CD4-positive, alpha-beta T cell treated with Interleukin-6 for 4 hours (primary cell): ENCODE results near the gene CKAP5.
"Not testable (repeated sequence)": the region's sequence is repeated elsewhere in the genome, so short reads cannot be mapped to it uniquely, and the experiment has no call there.

Experiments
- DNase-seq: peaks from one replicate; pipeline ENCODE4 v3.0.0-alpha.2; 2020; ENCODE audit warnings: mixed read lengths

Gene CKAP5

DNA sequence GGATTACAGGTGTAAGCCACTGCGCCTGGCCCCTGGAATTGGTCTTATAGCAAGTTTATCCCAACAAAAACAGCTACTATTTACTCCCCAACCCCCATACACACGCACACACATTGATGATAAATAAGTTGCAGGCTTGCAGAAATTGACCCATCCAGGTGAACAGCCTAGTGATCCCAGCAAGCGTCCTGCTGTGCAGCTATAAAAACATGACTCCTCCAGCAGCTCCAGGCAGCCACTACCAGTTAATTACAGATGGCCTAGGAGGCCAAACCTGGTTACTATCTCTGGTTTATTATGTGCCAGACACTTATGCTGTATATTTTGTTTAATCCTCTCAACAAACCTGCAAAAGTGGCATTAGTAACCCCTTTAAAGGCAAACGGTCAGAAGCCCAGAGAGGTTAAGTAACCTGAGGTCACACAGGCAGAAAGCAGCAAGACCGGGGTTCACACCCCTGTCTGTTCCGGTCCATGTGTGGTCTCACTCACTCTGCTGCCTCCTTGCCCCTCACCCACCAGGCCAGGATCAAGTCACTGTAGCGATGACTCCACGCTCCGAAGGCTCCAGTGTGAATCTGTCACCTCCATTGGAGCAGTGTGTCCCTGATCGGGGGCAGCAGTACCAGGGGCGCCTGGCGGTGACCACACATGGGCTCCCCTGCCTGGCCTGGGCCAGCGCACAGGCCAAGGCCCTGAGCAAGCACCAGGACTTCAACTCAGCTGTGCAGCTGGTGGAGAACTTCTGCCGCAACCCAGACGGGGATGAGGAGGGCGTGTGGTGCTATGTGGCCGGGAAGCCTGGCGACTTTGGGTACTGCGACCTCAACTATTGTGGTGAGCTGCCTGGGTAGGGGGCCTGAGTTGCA lies 120.5 kb downstream of the CKAP5 start:
- no peak for DNase-seq

DNA sequence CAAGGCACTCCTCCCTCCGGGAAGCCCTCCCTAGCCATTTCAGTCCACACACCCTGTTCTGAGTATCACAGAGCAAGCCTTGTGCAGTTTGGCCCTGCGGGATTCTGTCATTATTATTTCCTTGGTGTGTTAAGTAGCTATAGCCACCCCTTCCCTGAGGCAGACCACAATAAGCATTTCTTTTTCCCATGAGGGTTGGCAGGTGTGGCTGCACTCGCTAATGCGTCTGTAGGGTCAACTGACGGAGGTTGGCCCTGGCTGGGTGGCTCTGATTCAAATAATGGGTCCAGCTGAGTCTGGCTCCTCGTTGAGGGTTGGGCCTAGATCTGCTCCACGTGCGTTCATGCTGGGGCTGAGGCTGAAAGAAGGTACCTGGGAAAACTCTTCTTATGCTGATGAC lies 122.0 kb downstream of the CKAP5 start:
- no peak for DNase-seq

DNA sequence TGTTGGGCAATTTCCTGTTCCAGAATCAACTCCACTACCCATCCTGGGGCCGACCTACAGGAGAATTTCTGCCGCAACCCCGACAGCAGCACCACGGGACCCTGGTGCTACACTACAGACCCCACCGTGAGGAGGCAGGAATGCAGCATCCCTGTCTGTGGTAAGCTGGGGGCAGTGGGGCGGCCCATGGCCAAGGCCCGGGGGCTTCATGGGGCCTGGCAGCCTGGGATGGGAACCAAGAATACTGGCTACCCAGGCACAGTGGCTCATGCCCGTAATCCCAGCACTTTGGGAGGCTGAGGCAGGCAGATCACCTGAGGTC lies 122.8 kb downstream of the CKAP5 start:
- no peak for DNase-seq

DNA sequence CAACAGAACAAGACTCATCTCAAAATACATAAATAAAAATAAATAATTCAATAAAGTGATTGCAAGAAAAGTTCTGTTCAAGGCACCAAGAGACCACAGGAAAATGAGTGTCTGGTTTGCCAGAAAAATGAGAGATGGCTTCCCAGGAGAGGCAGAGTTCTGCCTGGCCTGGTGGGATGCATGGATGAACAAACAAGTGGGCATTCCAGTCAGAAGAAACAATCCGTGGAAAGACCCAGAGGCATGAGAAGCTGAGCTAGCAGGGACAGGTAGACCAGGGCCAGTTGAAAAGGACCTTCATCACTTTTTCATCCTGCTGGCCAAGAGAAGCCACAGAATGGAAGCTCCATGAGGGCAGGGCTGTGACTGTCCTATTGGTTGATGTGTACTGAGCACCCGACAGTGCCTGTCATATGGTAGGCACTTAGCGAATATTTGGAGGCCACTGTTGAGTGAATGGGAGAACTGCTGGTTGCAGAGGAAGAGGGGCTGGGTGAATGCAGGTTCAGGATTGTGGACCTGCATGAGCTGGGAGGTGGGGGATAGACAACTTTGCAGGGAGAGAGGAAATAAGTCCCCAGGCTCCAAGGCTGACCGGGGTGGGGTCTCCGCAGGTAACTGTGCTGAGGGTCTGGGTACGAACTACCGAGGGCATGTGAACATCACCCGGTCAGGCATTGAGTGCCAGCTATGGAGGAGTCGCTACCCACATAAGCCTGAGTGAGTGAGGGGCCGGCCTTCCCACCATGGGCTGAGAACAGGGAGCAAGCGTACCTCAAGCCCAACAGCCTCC lies 123.3 kb downstream of the CKAP5 start:
- DNase-seq: no peak

DNA sequence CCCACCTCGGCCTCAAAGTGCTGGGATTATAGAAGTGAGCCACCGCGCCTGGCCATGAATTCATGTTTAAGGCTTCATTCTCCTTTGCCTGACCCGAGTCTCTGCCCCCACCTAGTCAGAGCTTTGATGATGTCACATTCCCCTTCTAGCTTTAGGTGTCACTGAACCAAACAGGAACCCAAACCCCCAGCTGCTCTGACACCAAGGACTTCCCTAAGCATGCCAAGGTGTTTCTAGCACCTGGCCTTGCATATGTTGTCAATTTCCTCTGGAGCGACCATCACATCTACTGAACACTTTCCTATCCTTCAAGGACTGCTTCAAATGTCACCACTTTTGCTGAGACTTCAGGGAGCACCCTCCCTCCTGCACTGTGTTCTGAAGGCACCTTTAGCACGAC lies 124.8 kb downstream of the CKAP5 start:
- no peak for DNase-seq

DNA sequence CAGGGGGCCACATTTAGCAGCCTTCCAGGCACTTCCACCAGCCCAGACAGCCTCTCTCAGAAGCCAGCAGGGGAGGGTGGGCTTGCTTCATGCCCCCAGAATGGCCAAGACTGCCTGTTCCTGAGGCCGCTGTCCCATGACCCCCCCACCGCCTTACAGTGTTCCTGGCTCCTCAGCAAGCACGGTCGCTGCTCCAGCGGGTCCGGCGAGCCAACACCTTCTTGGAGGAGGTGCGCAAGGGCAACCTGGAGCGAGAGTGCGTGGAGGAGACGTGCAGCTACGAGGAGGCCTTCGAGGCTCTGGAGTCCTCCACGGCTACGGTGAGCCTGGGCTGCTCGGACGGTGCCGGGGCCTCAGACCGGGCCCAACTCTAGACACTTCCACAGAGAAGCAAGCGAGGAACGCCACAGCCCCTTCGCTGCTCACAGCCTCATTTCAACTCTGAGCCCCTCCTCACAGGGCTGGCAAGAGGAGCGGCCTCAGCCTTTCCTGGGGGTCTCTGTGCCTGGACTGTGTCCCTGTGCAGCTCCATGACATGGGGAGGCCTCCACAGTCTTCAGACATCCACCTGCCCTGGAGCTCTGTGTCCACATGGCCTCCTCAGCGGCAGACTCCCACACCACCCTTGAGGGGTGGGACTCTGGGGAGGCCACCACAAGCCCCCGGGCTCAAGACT lies 126.4 kb downstream of the CKAP5 start:
- DNase-seq: no peak

DNA sequence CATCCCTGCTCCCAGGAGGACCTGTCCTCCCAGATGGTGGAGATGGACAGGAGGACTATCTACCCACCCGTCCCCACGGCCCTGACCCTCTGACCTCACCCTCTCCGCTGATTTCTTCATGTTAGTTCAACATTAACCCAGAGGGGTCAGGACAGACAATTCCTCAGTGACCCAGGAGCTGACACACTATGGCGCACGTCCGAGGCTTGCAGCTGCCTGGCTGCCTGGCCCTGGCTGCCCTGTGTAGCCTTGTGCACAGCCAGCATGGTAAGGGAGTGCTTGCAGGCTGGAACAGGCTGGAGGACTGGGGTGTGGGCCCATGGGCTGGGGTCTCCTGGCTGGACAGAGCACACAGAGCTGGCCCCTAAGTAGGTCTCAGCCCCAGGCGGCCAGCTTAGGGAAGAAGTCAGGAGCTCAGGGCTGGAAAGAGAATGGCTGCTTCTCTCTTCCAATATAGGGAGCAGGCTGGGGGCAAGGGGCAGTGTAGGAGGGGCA lies 127.0 kb downstream of the CKAP5 start, which contains the start of gene F2:
Gene F2 (plus strand): TSS at position 166 of the 495 bp plus-strand sequence. CDS start 23 bp downstream, at position 189.
- no peak for DNase-seq

DNA sequence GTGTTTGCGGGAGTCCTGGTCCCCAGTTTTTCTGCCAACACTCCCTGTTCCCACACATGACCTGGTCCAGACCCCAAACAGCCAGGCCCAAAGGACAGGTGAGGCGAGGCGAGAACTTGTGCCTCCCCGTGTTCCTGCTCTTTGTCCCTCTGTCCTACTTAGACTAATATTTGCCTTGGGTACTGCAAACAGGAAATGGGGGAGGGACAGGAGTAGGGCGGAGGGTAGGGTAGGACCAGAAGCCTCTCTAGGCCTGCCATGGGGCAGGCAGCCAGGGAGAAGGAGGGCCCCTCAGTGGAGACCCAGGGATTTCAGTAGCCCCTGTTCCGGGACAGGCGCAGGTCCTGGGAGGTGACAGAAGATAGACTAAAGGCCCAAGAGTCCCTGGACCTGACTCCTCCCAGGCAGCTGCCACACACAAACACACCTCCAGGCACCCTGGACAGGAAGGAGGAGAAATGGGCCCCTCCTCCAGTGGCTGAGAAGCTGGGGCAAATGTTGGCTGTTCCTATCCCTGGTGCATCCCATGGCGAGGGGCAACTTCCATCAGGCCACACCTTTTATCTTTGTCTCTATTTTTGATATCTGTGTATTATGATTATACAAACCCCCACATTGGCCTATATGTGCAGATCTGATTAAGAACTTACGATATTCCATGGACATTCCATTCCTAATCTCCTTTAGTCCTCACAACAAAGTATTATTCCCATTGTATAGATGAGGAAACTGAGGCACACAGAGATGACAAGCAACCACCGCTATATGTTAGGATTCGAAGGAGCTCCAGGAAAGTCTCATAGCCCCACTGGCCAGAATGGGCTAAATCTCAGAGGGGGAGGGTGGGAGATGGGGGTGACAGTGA lies 127.7 kb downstream of the CKAP5 start:
- no peak for DNase-seq

DNA sequence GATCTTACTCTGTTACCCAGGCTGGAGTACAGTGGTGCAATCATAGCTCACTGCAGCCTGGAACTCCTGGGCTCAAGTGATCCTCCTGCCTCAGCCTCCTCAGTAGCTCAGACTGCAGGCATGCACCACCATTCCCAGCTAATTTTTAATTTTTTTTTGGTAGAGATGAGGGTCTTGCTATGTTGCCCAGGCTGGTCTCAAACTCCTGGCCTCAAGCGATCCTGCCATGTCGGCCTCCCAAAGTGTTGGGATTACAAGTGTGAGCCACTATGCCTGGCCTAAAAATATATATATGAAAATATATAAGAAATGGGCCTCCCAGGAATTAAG lies 128.3 kb downstream of the CKAP5 start:
- DNase-seq: not testable (repeated sequence)

DNA sequence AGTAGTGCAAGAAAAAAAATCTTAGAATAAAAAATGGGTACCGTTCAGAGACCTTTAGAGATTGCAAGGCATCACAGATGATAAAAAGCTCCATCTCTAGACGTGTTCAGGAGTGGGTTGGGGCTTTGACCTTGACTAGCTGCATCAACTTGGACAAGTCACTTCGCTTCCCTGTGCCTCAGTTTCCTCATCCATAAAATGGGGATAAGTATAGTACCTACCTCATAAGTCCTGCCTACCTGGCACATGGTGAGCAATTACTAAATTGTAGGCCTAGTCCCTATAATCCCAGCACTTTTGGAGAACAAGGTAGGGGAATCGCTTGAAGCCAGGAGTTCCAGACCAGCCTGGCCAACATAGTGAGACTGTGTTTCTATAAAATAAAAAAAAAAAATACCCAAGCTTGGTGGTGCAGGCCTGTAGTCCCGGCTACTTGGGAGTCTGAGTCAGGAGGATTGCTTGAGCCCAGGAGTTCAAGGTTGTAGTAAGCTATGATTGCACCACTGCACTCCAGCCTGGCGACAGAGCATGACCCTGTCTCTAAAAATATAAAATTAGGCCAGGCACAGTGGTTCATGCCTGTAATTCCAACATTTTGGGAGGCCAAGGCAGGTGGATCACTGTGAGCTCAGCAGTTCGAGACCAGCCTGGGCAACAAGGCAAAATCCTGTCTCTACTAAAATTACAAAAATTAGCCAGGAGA lies 133.1 kb downstream of the CKAP5 start:
- DNase-seq: no peak

DNA sequence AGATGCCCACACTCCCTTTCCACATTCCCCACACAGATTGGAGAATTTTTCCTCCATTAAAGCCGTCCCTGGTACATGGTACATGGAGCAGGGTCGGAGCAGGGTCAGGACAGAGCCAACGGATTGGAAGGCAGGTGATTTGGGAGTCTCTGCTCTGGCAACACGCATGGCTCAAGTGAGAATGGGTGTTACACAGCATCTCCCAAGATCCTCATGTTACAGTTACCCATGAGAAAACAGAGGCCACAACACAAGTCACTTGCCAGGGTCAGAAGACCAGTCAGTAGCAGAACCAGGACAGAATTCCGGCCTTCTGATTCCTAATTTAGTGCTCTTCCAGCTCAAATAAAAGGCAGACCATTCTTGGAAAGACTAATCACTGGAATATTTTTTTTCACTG lies 134.8 kb downstream of the CKAP5 start:
- no peak for DNase-seq

DNA sequence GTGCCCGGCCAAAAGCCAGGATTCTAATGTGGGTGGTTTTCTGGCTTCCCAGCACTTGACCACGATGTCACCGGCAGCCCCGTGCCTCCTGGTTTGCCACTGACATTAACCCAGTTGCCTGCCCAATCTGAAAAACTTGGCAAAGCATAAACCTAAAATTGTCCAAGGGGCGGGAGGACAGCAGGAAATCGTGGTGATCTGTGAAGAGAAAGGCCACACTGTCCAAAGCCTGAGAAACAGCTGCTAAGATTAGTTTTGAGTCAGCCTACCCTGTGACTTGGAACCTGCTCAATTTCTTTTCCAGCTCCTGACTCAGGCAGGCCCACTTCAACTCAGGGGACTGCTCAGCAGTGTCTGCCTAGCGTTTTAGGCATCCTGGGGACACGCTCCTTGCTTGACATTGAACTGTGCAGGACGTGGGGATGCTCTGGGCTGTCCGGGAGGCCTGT lies 135.2 kb downstream of the CKAP5 start:
- no peak for DNase-seq

DNA sequence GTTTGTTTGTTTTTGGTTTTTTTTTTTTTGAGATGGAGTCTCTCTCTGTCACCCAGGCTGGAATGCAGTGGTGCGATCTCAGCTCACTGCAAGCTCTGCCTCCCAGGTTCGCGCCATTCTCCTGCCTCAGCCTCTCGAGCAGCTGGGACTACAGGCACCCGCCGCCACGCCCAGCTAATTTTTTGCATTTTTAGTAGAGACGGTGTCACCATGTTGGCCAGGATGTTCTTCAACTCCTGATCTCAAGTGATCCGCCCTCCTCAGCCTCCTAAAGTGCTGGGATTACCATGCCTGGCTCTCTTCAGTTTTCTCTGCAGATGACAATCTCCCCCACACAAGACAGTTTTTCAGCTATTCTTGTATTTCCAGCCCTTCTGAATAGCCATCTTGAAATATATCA lies 136.7 kb downstream of the CKAP5 start:
- not testable (repeated sequence) for DNase-seq

DNA sequence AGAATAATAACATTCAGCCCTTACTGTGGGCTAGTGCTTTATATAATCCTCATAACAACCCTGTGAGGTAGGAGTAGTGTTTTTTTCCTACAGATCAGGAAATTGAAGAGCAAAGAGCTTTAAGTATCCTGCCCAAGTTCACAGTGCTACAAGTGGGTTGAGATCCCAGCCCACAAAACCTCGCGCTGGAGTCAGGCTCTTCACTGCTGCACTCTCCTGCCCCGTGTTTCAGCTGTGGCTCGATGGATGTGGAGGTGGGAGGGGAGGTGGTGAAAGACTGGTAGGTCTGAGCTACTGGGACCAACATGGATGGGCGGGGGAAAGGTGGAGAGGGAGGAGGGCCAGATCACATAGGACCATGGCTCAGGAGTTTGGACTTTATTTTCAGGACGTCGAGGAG lies 139.2 kb downstream of the CKAP5 start:
- no peak for DNase-seq

DNA sequence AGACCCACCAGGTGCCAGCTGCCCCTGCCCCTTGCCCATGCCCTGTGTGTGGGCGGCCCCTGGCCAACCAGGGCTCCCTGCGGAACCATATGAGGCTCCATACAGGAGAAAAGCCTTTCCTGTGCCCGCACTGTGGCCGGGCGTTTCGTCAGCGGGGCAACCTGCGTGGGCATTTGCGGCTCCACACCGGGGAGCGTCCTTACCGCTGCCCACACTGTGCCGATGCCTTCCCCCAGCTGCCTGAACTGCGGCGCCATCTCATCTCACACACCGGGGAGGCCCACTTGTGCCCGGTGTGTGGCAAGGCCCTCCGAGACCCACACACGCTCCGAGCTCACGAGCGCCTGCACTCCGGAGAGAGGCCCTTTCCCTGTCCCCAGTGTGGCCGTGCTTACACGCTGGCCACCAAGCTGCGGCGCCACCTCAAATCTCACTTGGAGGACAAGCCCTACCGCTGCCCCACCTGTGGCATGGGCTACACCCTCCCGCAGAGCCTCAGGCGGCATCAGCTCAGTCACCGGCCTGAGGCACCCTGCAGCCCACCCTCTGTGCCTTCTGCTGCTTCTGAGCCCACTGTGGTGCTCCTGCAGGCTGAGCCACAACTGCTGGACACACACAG lies 140.9 kb downstream of the CKAP5 start:
- no peak for DNase-seq

DNA sequence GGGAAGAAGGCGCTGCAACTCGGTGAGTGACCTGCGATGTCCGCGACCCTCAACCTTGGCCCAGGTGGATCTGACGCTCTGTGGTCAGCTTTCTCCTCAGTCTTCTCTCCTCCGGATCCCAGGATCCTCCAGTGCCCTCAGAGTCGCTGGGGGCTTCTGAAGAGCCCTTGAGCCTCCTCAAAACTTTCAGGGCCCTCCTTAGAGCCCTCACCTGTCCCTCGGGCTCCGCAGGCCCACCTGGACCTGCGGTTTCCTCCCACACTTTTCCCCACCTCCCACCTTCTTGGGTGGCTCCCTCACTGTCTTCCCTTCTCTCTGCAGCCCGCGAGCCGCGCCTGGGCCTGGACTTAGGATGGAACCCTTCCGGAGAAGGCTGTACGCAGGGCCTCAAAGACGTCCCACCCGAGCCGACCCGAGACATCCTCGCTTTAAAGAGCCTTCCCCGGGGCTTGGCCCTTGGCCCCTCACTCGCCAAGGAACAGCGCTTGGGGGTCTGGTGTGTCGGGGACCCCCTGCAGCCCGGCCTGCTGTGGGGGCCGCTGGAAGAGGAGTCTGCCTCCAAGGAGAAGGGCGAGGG lies 144.9 kb downstream of the CKAP5 start:
- no peak for DNase-seq

DNA sequence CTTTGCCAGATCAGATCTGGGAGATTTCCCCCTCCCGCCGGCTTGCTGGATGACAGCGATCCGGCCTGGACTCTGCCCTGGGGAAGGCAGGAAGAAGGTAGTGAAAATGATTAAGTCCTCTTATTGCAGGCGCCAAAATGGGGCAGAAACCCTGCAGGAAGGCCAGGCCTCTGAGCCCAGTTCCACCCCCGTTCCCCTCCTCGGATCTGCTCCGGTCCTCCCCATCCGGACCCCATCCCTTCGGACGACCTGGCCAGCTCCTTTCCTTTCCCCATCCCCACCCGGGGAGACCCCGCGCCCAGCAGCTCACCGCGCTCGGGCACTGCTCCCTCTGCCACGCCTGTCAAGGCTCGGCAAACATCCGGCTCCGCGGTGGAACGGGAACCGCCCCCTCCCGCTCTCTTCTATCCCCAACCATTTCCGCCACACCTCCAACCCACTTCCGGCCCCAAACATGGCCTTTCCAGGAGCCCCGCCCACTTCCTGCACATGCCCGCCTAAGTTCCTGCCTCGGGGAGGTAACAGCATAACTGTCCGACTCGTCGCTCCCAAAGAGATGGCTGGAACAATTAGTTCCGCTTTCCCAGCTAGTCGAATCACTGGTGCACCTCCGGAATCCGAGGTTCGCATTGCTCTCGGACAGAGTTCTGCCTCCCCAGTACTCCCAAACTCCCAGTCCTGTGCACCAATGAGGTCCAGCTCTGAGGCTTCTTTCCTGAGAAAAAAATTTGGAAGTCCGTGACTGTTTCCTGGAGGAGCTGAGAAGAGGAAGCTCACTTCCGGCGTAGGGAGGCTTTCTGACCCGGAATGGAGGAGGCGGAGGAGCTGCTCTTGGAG lies 145.6 kb downstream of the CKAP5 start, which contains the start of the genes ARHGAP1 and ZNF408:
Gene ARHGAP1 (minus strand): TSS at position 379 of the 837 bp plus-strand sequence. CDS start 4,512 bp downstream, outside the sequence.
Gene ZNF408 (plus strand): TSS at position 791 of the 837 bp plus-strand sequence. CDS start 17 bp downstream, at position 808.
- DNase-seq: peak; percentile 100

DNA sequence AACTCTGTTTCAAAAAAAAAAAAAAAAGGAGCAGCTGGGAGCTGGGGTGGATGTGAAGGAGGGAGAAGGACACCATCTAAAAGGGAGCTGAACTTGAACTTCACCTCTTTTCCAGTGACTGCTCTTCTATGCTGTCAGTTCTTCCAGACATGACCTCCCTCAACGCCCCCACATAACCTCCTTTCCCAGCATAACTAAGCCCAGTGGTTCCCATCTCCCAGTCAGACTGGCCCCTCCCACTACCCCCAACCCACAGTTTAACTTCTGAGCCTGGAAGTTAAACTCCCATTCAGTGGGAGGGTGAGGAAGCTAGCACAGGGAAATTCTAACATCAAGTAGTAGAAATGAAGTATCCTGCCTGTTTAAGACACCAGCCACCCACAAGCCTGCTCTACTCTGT lies 147.5 kb downstream of the CKAP5 start:
- DNase-seq: no peak

DNA sequence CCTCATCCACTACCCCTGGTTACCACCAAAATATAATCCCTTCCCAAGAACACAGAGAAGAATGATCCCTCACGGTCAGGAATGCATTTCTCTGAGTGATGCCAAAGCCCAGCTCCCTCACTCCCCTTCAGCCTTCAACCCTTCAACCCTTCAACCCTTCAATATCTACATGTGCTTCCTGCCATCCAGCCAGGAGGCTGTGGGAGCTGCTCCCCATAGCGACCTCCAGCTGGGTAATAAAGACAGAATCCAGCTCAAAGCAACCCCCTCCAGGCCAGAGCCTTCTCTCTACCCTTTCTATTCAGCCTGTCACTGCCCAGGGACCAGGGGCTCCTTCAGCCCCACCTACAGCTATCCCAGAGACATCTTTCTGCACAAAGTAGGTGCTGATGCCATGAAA lies 148.4 kb downstream of the CKAP5 start:
- DNase-seq: no peak

DNA sequence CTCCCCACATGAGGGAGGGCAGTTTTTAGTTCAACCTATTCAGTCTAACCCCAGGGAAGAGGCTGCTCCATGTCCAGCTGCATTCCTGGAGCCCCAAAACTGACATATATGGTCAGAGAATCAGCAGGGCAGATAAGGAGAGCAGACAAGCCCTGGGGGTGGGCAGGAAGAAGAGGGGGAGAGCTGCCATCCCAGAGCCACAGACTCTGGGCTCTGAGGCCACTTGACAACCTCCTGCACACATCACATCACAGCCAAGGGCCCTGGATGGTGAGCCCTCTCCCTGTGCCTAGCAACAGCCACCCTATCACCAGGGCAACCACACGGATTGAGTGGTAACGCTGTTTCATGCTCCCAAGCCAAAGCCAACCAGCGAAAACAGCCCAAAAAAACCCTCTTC lies 148.8 kb downstream of the CKAP5 start:
- no peak for DNase-seq
